ENCODE results near the gene OR51E2.

OR51E2 gene

GRCh38 chr11:4642043-4642442, 55.6 kb downstream of the OR51E2 start:
- H3K27me3 ChIP-seq (replicated peaks; ENCODE audit: control insufficient read depth, insufficient read depth, low read length, poor library complexity, severe bottlenecking) = no peaks in the 10 kb centered on the region
- no peak overlapping the region for H3K27ac ChIP-seq (ENCODE audit: insufficient read depth, low read length, poor library complexity, severe bottlenecking)
- no peaks in the 10 kb centered on the region for H3K9me3 ChIP-seq (ENCODE audit: control insufficient read depth, low read length)
- H3K36me3 ChIP-seq (ENCODE audit: control insufficient read depth, insufficient read depth, low read length) = no peaks in the 10 kb centered on the region
- DNase-seq = no peak
- no peak overlapping the region for H3K4me3 ChIP-seq (ENCODE audit: insufficient read depth, low read depth, low read length, poor library complexity, severe bottlenecking)
- H3K4me1 ChIP-seq (ENCODE audit: control insufficient read depth, insufficient read depth, low read length, poor library complexity, severe bottlenecking) = no peaks in the 10 kb centered on the region

GRCh38 chr11:4641501-4641900, 56.2 kb downstream of the OR51E2 start:
- Histone ChIP-seq H3K4me3 (ENCODE audit: insufficient read depth, low read depth, low read length, poor library complexity, severe bottlenecking) (no peak overlapping the region), H3K36me3 (ENCODE audit: control insufficient read depth, insufficient read depth, low read length) (no peaks in the 10 kb centered on the region), H3K4me1 (ENCODE audit: control insufficient read depth, insufficient read depth, low read length, poor library complexity, severe bottlenecking) (no peaks in the 10 kb centered on the region), H3K9me3 (ENCODE audit: control insufficient read depth, low read length) (no peaks in the 10 kb centered on the region), H3K27me3 (replicated peaks; ENCODE audit: control insufficient read depth, insufficient read depth, low read length, poor library complexity, severe bottlenecking) (no peaks in the 10 kb centered on the region), H3K27ac (ENCODE audit: insufficient read depth, low read length, poor library complexity, severe bottlenecking) (no peak overlapping the region)
- DNase-seq = no peak

GRCh38 chr11:4639931-4640330, 57.7 kb downstream of the OR51E2 start:
- Histone ChIP-seq H3K36me3 (ENCODE audit: control insufficient read depth, insufficient read depth, low read length) (no peaks in the 10 kb centered on the region), H3K4me1 (ENCODE audit: control insufficient read depth, insufficient read depth, low read length, poor library complexity, severe bottlenecking) (no peaks in the 10 kb centered on the region), H3K27ac (ENCODE audit: insufficient read depth, low read length, poor library complexity, severe bottlenecking) (no peak overlapping the region), H3K27me3 (replicated peaks; ENCODE audit: control insufficient read depth, insufficient read depth, low read length, poor library complexity, severe bottlenecking) (peaks cover 4% of the 10 kb centered on the region), H3K4me3 (ENCODE audit: insufficient read depth, low read depth, low read length, poor library complexity, severe bottlenecking) (no peak overlapping the region), H3K9me3 (ENCODE audit: control insufficient read depth, low read length) (no peaks in the 10 kb centered on the region)
- DNase-seq = no peak

GRCh38 chr11:4637662-4638047, 60.0 kb downstream of the OR51E2 start:
- H3K36me3 ChIP-seq (ENCODE audit: control insufficient read depth, insufficient read depth, low read length) = no peaks in the 10 kb centered on the region
- no peak for DNase-seq
- H3K27me3 ChIP-seq (replicated peaks; ENCODE audit: control insufficient read depth, insufficient read depth, low read length, poor library complexity, severe bottlenecking) = peaks cover 4% of the 10 kb centered on the region
- no peak overlapping the region for H3K4me3 ChIP-seq (ENCODE audit: insufficient read depth, low read depth, low read length, poor library complexity, severe bottlenecking)
- H3K27ac ChIP-seq (ENCODE audit: insufficient read depth, low read length, poor library complexity, severe bottlenecking) = no peak overlapping the region
- no peaks in the 10 kb centered on the region for H3K9me3 ChIP-seq (ENCODE audit: control insufficient read depth, low read length)
- no peaks in the 10 kb centered on the region for H3K4me1 ChIP-seq (ENCODE audit: control insufficient read depth, insufficient read depth, low read length, poor library complexity, severe bottlenecking)

- peaks cover 4% of the 10 kb centered on the region for H3K27me3 ChIP-seq (replicated peaks; ENCODE audit: control insufficient read depth, insufficient read depth, low read length, poor library complexity, severe bottlenecking)
- no peak within 1 kb of the TSS for H3K4me3 ChIP-seq (ENCODE audit: insufficient read depth, low read depth, low read length, poor library complexity, severe bottlenecking)
- no peaks in the 10 kb centered on the region for H3K9me3 ChIP-seq (ENCODE audit: control insufficient read depth, low read length)
- DNase-seq = peak; percentile 27 to 47 (median 34)
- no peaks in the 10 kb centered on the region for H3K4me1 ChIP-seq (ENCODE audit: control insufficient read depth, insufficient read depth, low read length, poor library complexity, severe bottlenecking)
- no peaks in the 10 kb centered on the region for H3K36me3 ChIP-seq (ENCODE audit: control insufficient read depth, insufficient read depth, low read length)
- H3K27ac ChIP-seq (ENCODE audit: insufficient read depth, low read length, poor library complexity, severe bottlenecking) = no peak within 1 kb of the TSS
These were observed 60.5 kb downstream of the OR51E2 start, which contains the start of gene OR51D1 for GRCh38 chr11:4636962-4637661. OR51D1 (plus strand) TSS chr11:4637477; CDS start chr11:4639791, 2,314 bp downstream.

GRCh38 chr11:4636136-4636535, 61.5 kb downstream of the OR51E2 start:
- Histone ChIP-seq H3K36me3 (ENCODE audit: control insufficient read depth, insufficient read depth, low read length) (no peaks in the 10 kb centered on the region), H3K27me3 (replicated peaks; ENCODE audit: control insufficient read depth, insufficient read depth, low read length, poor library complexity, severe bottlenecking) (peaks cover 4% of the 10 kb centered on the region), H3K27ac (ENCODE audit: insufficient read depth, low read length, poor library complexity, severe bottlenecking) (no peak overlapping the region), H3K4me1 (ENCODE audit: control insufficient read depth, insufficient read depth, low read length, poor library complexity, severe bottlenecking) (no peaks in the 10 kb centered on the region), H3K4me3 (ENCODE audit: insufficient read depth, low read depth, low read length, poor library complexity, severe bottlenecking) (no peak overlapping the region), H3K9me3 (ENCODE audit: control insufficient read depth, low read length) (no peaks in the 10 kb centered on the region)
- no peak for DNase-seq
